ENCODE data around the gene PKN1.

Gene PKN1

GRCh38 chr19:14480700-14481079 is 47.6 kb downstream of the PKN1 start:
- H3K4me1 ChIP-seq (ENCODE audit: insufficient read depth, low read length), result no peaks in the 10 kb centered on the region
- no peaks in the 10 kb centered on the region for H3K79me2 ChIP-seq (ENCODE audit: insufficient read depth, low read length)
- H3K9me3 ChIP-seq (ENCODE audit: insufficient read depth, low read length, severe bottlenecking), result no peaks in the 10 kb centered on the region
- no peak for TF ChIP-seq CTCF (IDR thresholded peaks at IDR 0.05; ENCODE audit: borderline replicate concordance, extremely low read depth, low read length, poor library complexity, severe bottlenecking)
- TF ChIP-seq EZH2 (IDR thresholded peaks at IDR 0.05; ENCODE audit: borderline replicate concordance, low read depth, low read length, severe bottlenecking), result no peak
- H3K27ac ChIP-seq (ENCODE audit: low read length), result no peak overlapping the region
- H3K9ac ChIP-seq (ENCODE audit: low read depth, low read length), result no peak overlapping the region
- ATAC-seq (ENCODE audit: insufficient read depth, low read depth) (0 out of 3 replicates have a peak, but pooled peaks have one; percentile 3), DNase-seq (no peak)
- H2AFZ ChIP-seq (ENCODE audit: low read depth, low read length), result no peak overlapping the region
- no peak overlapping the region for H3K4me3 ChIP-seq (ENCODE audit: low read depth in 1 of 2, low read length in 2 of 2)
- no peak overlapping the region for H3K4me2 ChIP-seq (ENCODE audit: insufficient read depth, low read length)
- H3K36me3 ChIP-seq (ENCODE audit: insufficient read depth, low read length), result peaks cover 36% of the 10 kb centered on the region
- H3K27me3 ChIP-seq (ENCODE audit: insufficient read depth, low read length, poor library complexity), result no peaks in the 10 kb centered on the region
- H4K20me1 ChIP-seq (ENCODE audit: insufficient read depth, low read length), result peaks cover 8% of the 10 kb centered on the region; the same call in 1 of the 2 replicates

- no peak for DNase-seq
- Histone ChIP-seq H2AFZ (ENCODE audit: low read depth, low read length) (no peak overlapping the region), H3K27me3 (ENCODE audit: insufficient read depth, low read length, poor library complexity) (no peaks in the 10 kb centered on the region), H3K4me3 (ENCODE audit: low read depth in 1 of 2, low read length in 2 of 2) (no peak overlapping the region), H3K27ac (ENCODE audit: low read length) (no peak overlapping the region), H3K4me2 (ENCODE audit: insufficient read depth, low read length) (no peak overlapping the region), H4K20me1 (ENCODE audit: insufficient read depth, low read length) (peaks cover 8% of the 10 kb centered on the region; the same call in 1 of the 2 replicates), H3K36me3 (ENCODE audit: insufficient read depth, low read length) (peaks cover 42% of the 10 kb centered on the region), H3K9me3 (ENCODE audit: insufficient read depth, low read length, severe bottlenecking) (no peaks in the 10 kb centered on the region), H3K4me1 (ENCODE audit: insufficient read depth, low read length) (no peaks in the 10 kb centered on the region), H3K9ac (ENCODE audit: low read depth, low read length) (no peak overlapping the region), H3K79me2 (ENCODE audit: insufficient read depth, low read length) (no peaks in the 10 kb centered on the region)
- no peak for ATAC-seq (ENCODE audit: insufficient read depth, low read depth)
- TF ChIP-seq CTCF (IDR thresholded peaks at IDR 0.05; ENCODE audit: borderline replicate concordance, extremely low read depth, low read length, poor library complexity, severe bottlenecking) (no peak), EZH2 (IDR thresholded peaks at IDR 0.05; ENCODE audit: borderline replicate concordance, low read depth, low read length, severe bottlenecking) (no peak)
Measured at GRCh38 chr19:14482172-14482941, 49.3 kb downstream of the PKN1 start.

GRCh38 chr19:14487370-14488125 is 54.4 kb downstream of the PKN1 start:
- Histone ChIP-seq H3K9ac (ENCODE audit: low read depth, low read length) (no peak overlapping the region), H3K36me3 (ENCODE audit: insufficient read depth, low read length) (peaks cover 24% of the 10 kb centered on the region), H3K9me3 (ENCODE audit: insufficient read depth, low read length, severe bottlenecking) (no peaks in the 10 kb centered on the region), H4K20me1 (ENCODE audit: insufficient read depth, low read length) (peaks cover 2% of the 10 kb centered on the region; the same call in 1 of the 2 replicates), H3K4me3 (ENCODE audit: low read depth in 1 of 2, low read length in 2 of 2) (no peak overlapping the region), H2AFZ (ENCODE audit: low read depth, low read length) (no peak overlapping the region), H3K4me2 (ENCODE audit: insufficient read depth, low read length) (no peak overlapping the region), H3K79me2 (ENCODE audit: insufficient read depth, low read length) (0 out of 2 replicates have a peak, but pooled peaks cover under 1% of the 10 kb centered on the region), H3K27ac (ENCODE audit: low read length) (no peak overlapping the region), H3K4me1 (ENCODE audit: insufficient read depth, low read length) (no peaks in the 10 kb centered on the region), H3K27me3 (ENCODE audit: insufficient read depth, low read length, poor library complexity) (no peaks in the 10 kb centered on the region)
- DNase-seq (no peak), ATAC-seq (ENCODE audit: insufficient read depth, low read depth) (no peak)
- TF ChIP-seq CTCF (IDR thresholded peaks at IDR 0.05; ENCODE audit: borderline replicate concordance, extremely low read depth, low read length, poor library complexity, severe bottlenecking), result no peak
- no peak for TF ChIP-seq EZH2 (IDR thresholded peaks at IDR 0.05; ENCODE audit: borderline replicate concordance, low read depth, low read length, severe bottlenecking)
